ENCODE data around the gene A3GALT2. TPM values are rescaled to one million over a fixed set of nuclear protein-coding genes. Genes with fewer than 3 reads are reported as not detected.

The A3GALT2 gene
- total and polyA plus RNA-seq, 8 donors: not detected

DNA sequence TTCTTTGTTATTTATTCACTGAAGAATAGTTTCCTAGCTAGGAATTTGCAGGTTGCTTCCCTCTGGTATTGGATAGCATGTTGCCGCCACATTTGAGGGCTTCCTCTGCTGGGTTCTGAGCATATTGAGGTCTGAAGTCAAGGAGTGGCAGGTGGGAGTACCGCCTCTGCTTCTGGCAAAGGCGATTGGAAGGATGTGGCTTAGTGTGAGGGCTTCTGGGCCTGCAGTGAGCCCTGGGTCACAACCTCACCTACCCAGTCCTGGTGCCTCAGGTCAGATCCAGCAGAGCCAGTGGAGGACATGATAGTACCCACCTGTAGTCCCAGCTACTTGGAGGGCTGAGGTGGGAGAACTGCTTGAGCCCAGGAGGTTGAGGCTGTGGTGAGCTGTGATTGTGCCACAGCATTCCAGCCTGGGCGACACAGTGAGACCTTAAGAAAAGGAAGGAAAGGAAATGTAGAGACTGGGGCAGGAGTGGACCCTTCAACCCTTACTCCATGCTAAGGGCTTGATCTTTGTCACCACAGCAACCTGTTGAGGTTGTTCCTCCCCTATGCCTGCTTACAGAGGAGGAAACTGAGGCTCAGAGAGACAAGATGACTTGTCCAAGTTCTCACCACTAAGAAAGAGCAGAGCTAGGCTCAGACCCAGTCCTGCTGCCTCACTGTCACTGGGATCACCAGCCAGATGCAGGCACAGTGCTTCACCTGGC, 22.8 kb downstream of the A3GALT2 start:
- H3K4me1 ChIP-seq: peaks cover 13 to 48% (median 30%) of the 10 kb centered on the region in 4 donors
- H3K9me3 ChIP-seq: no peaks in the 10 kb centered on the region
- peak overlapping the region in 2 of 5 donors; percentile 30 to 73 for H3K27ac ChIP-seq
- intact Hi-C loops (cut with DNase I; ENCODE audit: low total_unique reads): loop anchor here (2.0 to 10.0 kb wide), 2 partner anchors 69 to 167 kb away; no protein-coding TSS in a partner anchor
- H3K27me3 ChIP-seq: no peaks in the 10 kb centered on the region
- no peak for DNase-seq
- WGBS, 5 donors: 91 to 97% (median 94%) methylated on average over 4 of the region's 4 CpGs
- H3K36me3 ChIP-seq: peaks cover 9 to 70% (median 56%) of the 10 kb centered on the region in 4 donors
- no peak for TF ChIP-seq POLR2AphosphoS5 (IDR thresholded peaks at IDR 0.05)
- no peak for TF ChIP-seq POLR2A (IDR thresholded peaks at IDR 0.05)
- no peak for TF ChIP-seq EP300 (IDR thresholded peaks at IDR 0.05)
- TF ChIP-seq, protein P1, sequence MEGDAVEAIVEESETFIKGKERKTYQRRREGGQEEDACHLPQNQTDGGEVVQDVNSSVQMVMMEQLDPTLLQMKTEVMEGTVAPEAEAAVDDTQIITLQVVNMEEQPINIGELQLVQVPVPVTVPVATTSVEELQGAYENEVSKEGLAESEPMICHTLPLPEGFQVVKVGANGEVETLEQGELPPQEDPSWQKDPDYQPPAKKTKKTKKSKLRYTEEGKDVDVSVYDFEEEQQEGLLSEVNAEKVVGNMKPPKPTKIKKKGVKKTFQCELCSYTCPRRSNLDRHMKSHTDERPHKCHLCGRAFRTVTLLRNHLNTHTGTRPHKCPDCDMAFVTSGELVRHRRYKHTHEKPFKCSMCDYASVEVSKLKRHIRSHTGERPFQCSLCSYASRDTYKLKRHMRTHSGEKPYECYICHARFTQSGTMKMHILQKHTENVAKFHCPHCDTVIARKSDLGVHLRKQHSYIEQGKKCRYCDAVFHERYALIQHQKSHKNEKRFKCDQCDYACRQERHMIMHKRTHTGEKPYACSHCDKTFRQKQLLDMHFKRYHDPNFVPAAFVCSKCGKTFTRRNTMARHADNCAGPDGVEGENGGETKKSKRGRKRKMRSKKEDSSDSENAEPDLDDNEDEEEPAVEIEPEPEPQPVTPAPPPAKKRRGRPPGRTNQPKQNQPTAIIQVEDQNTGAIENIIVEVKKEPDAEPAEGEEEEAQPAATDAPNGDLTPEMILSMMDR (IDR thresholded peaks at IDR 0.05): no peak
- H3K4me3 ChIP-seq: no peak overlapping the region

DNA sequence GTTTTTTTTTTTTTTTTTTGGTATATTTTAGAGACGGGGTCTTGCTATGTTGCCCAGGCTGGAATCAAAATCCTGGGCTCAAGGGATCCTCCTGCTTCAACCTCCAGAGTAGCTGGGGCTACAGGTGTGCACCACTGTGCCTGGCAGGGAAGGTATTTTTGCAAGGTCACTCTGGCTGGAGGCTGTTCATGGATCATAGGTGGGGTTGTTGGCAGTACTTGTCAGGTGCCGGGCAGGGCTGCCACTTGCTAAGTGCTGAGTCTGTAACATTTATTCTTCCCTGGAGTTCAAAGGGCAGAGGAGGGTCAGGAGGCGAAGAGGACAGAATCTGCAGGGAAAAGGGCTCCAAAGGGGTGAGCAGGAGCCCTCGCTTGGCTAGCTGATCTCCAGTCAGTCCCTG, 24.1 kb downstream of the A3GALT2 start:
- Histone ChIP-seq H3K27ac (peak overlapping the region in 1 of 5 donors; percentile 15), H3K9me3 (no peaks in the 10 kb centered on the region), H3K4me1 (peaks cover 13 to 53% (median 28%) of the 10 kb centered on the region in 4 donors), H3K4me3 (no peak overlapping the region), H3K36me3 (peaks cover 9 to 74% (median 60%) of the 10 kb centered on the region in 4 donors), H3K27me3 (no peaks in the 10 kb centered on the region)
- DNase-seq: peak in 1 of 2 donors; percentile 31
- TF ChIP-seq, protein P1 (IDR thresholded peaks at IDR 0.05): no peak
- TF ChIP-seq POLR2AphosphoS5 (IDR thresholded peaks at IDR 0.05) (no peak), EP300 (IDR thresholded peaks at IDR 0.05) (no peak), POLR2A (IDR thresholded peaks at IDR 0.05) (no peak)
- intact Hi-C loops (cut with DNase I; ENCODE audit: low total_unique reads): loop anchor here (2.0 to 10.0 kb wide), 2 partner anchors 70 to 168 kb away; no protein-coding TSS in a partner anchor
- 57 to 81% (median 73%) methylated on average over 4 of the region's 4 CpGs for WGBS, 5 donors

DNA sequence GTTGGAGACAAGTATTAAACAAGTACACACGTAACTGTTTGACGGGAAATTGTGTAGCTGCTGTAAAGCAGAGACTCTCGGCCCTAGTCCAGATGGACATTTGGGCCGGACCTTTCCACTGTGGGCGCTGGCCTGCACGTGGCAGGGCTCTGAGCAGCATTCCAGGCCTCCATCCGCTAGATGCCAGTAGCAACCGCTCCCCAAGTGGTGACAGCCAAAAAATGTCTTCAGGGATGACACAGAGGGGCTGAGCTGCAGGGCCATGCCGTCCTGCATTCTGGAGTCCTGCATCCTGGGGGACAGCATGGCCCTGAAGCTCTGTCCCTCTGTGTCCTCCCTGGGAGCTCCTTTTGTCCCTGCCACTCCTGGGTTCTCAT, 24.8 kb downstream of the A3GALT2 start:
- Histone ChIP-seq H3K4me3 (no peak overlapping the region), H3K36me3 (peaks cover 9 to 74% (median 60%) of the 10 kb centered on the region in 4 donors), H3K27me3 (no peaks in the 10 kb centered on the region), H3K9me3 (no peaks in the 10 kb centered on the region), H3K4me1 (peaks cover 12 to 51% (median 24%) of the 10 kb centered on the region in 4 donors), H3K27ac (peak overlapping the region in 3 of 5 donors; percentile 15 to 67 (median 37))
- no peak for DNase-seq
- whole genome bisulfite sequencing, 5 donors: 67 to 89% (median 88%) methylated on average over 9 of the region's 9 CpGs
- intact Hi-C loops (cut with DNase I; ENCODE audit: low total_unique reads): loop anchor here (2.0 to 10.0 kb wide), 2 partner anchors 71 to 169 kb away; no protein-coding TSS in a partner anchor
- TF ChIP-seq POLR2AphosphoS5 (IDR thresholded peaks at IDR 0.05) (no peak), POLR2A (IDR thresholded peaks at IDR 0.05) (no peak), EP300 (IDR thresholded peaks at IDR 0.05) (no peak)
- TF ChIP-seq, protein P1 (IDR thresholded peaks at IDR 0.05): no peak

DNA sequence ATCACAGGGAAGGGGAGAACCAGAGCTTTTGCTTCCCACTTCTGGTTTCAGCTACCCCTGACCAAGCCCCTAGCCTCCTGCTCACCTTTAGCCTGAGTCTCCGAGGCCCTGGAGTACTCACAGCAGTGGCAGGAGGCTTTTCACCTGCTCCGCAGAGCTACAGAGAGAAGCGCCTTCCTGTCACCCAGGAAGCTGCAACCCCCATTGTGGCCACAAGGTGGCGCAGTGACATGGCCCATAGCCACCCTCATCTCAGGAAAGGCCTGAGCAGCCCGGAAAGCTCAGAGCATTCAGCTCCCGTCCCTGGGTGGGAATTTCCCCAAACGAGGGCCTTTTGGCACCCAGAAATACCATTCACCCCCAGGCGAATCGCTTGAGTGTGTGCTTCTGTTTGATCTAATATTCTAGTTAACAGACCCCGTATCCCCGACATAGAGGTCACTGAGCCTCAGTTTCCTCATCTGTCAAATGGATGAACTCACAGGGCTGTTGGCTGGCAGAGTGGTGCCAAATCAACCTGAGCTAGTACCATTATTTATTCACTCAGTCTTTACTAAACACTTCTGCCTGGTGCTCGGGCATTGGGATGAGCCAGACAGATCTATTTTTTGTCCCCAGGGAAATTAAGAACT, 25.3 kb downstream of the A3GALT2 start:
- no peak overlapping the region for H3K4me3 ChIP-seq
- 31 to 36% (median 33%) methylated on average over 12 of the region's 12 CpGs for WGBS, 5 donors
- intact Hi-C loops (cut with DNase I; ENCODE audit: low total_unique reads): loop anchor here (2.0 to 10.0 kb wide), 2 partner anchors 71 to 169 kb away; no protein-coding TSS in a partner anchor

More for the DNA sequence above, 25.3 kb downstream of the A3GALT2 start:
- Histone ChIP-seq H3K9me3 (no peaks in the 10 kb centered on the region), H3K4me1 (peaks cover 7 to 47% (median 19%) of the 10 kb centered on the region in 4 donors), H3K27ac (peak overlapping the region in 3 of 5 donors; percentile 15 to 67 (median 37)), H3K27me3 (no peaks in the 10 kb centered on the region), H3K36me3 (peaks cover 9 to 73% (median 60%) of the 10 kb centered on the region in 4 donors)
- DNase-seq: peak; percentile 93 to 95
- TF ChIP-seq POLR2A (IDR thresholded peaks at IDR 0.05) (no peak), EP300 (IDR thresholded peaks at IDR 0.05) (no peak), POLR2AphosphoS5 (IDR thresholded peaks at IDR 0.05) (peak in 2 of 3 donors; percentile 44 to 85)
- TF ChIP-seq, protein P1 (IDR thresholded peaks at IDR 0.05): peak in 6 of 7 experiments; percentile 95 to 99 (median 98)

All from stomach (tissue), 9 donors.